Mesothelial cell of epicardium (in vitro differentiated cells): ENCODE data around the gene MS4A3. TPM values are rescaled to one million over a fixed set of nuclear protein-coding genes. Genes with fewer than 3 reads are reported as not detected.
"Not testable (repeated sequence)": the region's sequence is repeated elsewhere in the genome, so short reads cannot be mapped to it uniquely, and the experiment has no call there.

Experiments used
- DNase-seq, 2 experiments: peaks; one replicate each; pipeline ENCODE4 v3.0.0; 2021; ENCODE audit warnings: low spot score in 2 of 2; ENCODE audit not compliant: unreplicated experiment in 2 of 2
- H3K27ac Mint-ChIP-seq: 2 replicates; pipeline ENCODE4 v1.8.0; 2021; ENCODE audit warnings: mixed read lengths
- H3K27me3 Mint-ChIP-seq: 2 replicates; pipeline ENCODE4 v1.8.0; 2021; ENCODE audit warnings: low read depth, mixed read lengths
- H3K36me3 Mint-ChIP-seq: 2 replicates; pipeline ENCODE4 v1.8.0; 2021; ENCODE audit warnings: mixed read lengths
- H3K4me1 Mint-ChIP-seq: 2 replicates; pipeline ENCODE4 v1.8.0; 2021; ENCODE audit warnings: mixed read lengths
- H3K4me3 Mint-ChIP-seq: 2 replicates; pipeline ENCODE4 v1.8.0; 2021; ENCODE audit warnings: mild to moderate bottlenecking, moderate library complexity, mixed read lengths
- H3K9me3 Mint-ChIP-seq: 2 replicates; pipeline ENCODE4 v1.8.0; 2021; ENCODE audit warnings: mixed read lengths
- CTCF ChIP-seq: fragments of 200-600 bp; sonication (generic); IDR thresholded peaks from one replicate; pipeline ENCODE4 v1.5.0; 2021; ENCODE audit warnings: antibody characterized with exemption; ENCODE audit not compliant: unreplicated experiment
- total RNA-seq: library from RNA; stranded (reverse); gene quantifications from 3 replicates; pipeline ENCODE4 v1.2.1, GENCODE V29; 2021

MS4A3 gene
- not detected in 3 replicates for total RNA-seq

- H3K27me3 Mint-ChIP-seq, result peaks cover 13% of the 10 kb centered on the region
- DNase-seq, result no peak
- no peak within 1 kb of the TSS for H3K27ac Mint-ChIP-seq
- no peak within 1 kb of the TSS for H3K4me3 Mint-ChIP-seq
- H3K9me3 Mint-ChIP-seq, result peaks cover 3% of the 10 kb centered on the region
- no peak for TF ChIP-seq CTCF
- no peaks in the 10 kb centered on the region for H3K4me1 Mint-ChIP-seq
- no peaks in the 10 kb centered on the region for H3K36me3 Mint-ChIP-seq
Measured at GRCh38 chr11:60056349-60056969, at the start of gene MS4A3. MS4A3 (plus strand) TSS chr11:60056665; CDS start chr11:60061161, 4,496 bp downstream.

GRCh38 chr11:60016881-60017280, 39.6 kb upstream of the MS4A3 start, which contains the start of gene OOSP4B:
OOSP4B (plus strand) TSS chr11:60017181.
- peaks cover 3% of the 10 kb centered on the region for H3K9me3 Mint-ChIP-seq
- no peak within 1 kb of the TSS for H3K27ac Mint-ChIP-seq
- H3K4me3 Mint-ChIP-seq, result no peak within 1 kb of the TSS
- H3K36me3 Mint-ChIP-seq, result no peaks in the 10 kb centered on the region
- no peaks in the 10 kb centered on the region for H3K4me1 Mint-ChIP-seq
- no peak for DNase-seq
- no peak for TF ChIP-seq CTCF
- peaks cover 2% of the 10 kb centered on the region for H3K27me3 Mint-ChIP-seq

GRCh38 chr11:60018058-60018457, 38.4 kb upstream of the MS4A3 start:
- Mint-ChIP-seq H3K4me1 (no peaks in the 10 kb centered on the region), H3K27ac (no peak overlapping the region), H3K27me3 (peaks cover 2% of the 10 kb centered on the region), H3K9me3 (peaks cover 3% of the 10 kb centered on the region), H3K36me3 (no peaks in the 10 kb centered on the region), H3K4me3 (no peak overlapping the region)
- no peak for DNase-seq
- TF ChIP-seq CTCF, result no peak

- not testable (repeated sequence) for H3K27ac Mint-ChIP-seq, H3K4me3 Mint-ChIP-seq, DNase-seq, H3K9me3 Mint-ChIP-seq, H3K4me1 Mint-ChIP-seq, H3K36me3 Mint-ChIP-seq, H3K27me3 Mint-ChIP-seq
Measured at GRCh38 chr11:60020376-60020775, 36.1 kb upstream of the MS4A3 start.

- H3K27me3 Mint-ChIP-seq, result no peaks in the 10 kb centered on the region
- no peaks in the 10 kb centered on the region for H3K9me3 Mint-ChIP-seq
- H3K27ac Mint-ChIP-seq, result no peak overlapping the region
- TF ChIP-seq CTCF, result no peak
- no peaks in the 10 kb centered on the region for H3K36me3 Mint-ChIP-seq
- no peaks in the 10 kb centered on the region for H3K4me1 Mint-ChIP-seq
- no peak overlapping the region for H3K4me3 Mint-ChIP-seq
- no peak for DNase-seq
Measured at GRCh38 chr11:60029015-60029632, 27.3 kb upstream of the MS4A3 start.

- peaks cover 1% of the 10 kb centered on the region for H3K27me3 Mint-ChIP-seq
- no peak for TF ChIP-seq CTCF
- no peak within 1 kb of the TSS for H3K4me3 Mint-ChIP-seq
- no peak for DNase-seq
- no peaks in the 10 kb centered on the region for H3K9me3 Mint-ChIP-seq
- no peak within 1 kb of the TSS for H3K27ac Mint-ChIP-seq
- H3K36me3 Mint-ChIP-seq, result no peaks in the 10 kb centered on the region
- no peaks in the 10 kb centered on the region for H3K4me1 Mint-ChIP-seq
Measured at GRCh38 chr11:60040109-60040508, 16.4 kb upstream of the MS4A3 start, which contains the start of gene OOSP2. OOSP2 (plus strand) TSS chr11:60040409; CDS start chr11:60040460, 51 bp downstream.

- H3K4me1 Mint-ChIP-seq, H3K36me3 Mint-ChIP-seq, H3K9me3 Mint-ChIP-seq, DNase-seq, H3K4me3 Mint-ChIP-seq, H3K27me3 Mint-ChIP-seq, H3K27ac Mint-ChIP-seq: not testable (repeated sequence)
Measured at GRCh38 chr11:60050422-60050821, 6.0 kb upstream of the MS4A3 start.

- not testable (repeated sequence) for H3K9me3 Mint-ChIP-seq, H3K27ac Mint-ChIP-seq, DNase-seq, H3K4me3 Mint-ChIP-seq, H3K4me1 Mint-ChIP-seq, H3K36me3 Mint-ChIP-seq, H3K27me3 Mint-ChIP-seq
Measured at GRCh38 chr11:60050839-60051238, 5.6 kb upstream of the MS4A3 start.
